ENCODE results near the gene IGF1R. TPM values are rescaled to one million over a fixed set of nuclear protein-coding genes. Genes with fewer than 3 reads are reported as not detected.

The IGF1R gene
- total RNA-seq, 1 experiment from 2014 or later = 3.8 TPM

GRCh38 chr15:98713585-98714001, 65.3 kb downstream of the IGF1R start:
- Histone ChIP-seq H3K36me3 (ENCODE audit: low read depth, low read length) (no peaks in the 10 kb centered on the region), H3K27me3 (ENCODE audit: low read length) (no peaks in the 10 kb centered on the region), H3K9ac (ENCODE audit: low read length) (no peak overlapping the region), H3K4me3 (ENCODE audit: low read length) (no peak overlapping the region), H3K79me2 (ENCODE audit: low read length) (peaks cover 28% of the 10 kb centered on the region), H3F3A (ENCODE audit: low read length, unreplicated experiment) (no peaks in the 10 kb centered on the region), H4K20me1 (ENCODE audit: low read length) (no peaks in the 10 kb centered on the region), H3K4me1 (ENCODE audit: insufficient read depth, low read length) (peaks cover 12% of the 10 kb centered on the region), H3K4me2 (ENCODE audit: low read length) (peak overlapping the region; percentile 46), H3K9me2 (replicated peaks; ENCODE audit: low read length) (no peaks in the 10 kb centered on the region), H2AFZ (ENCODE audit: low read length) (0 out of 2 replicates have a peak overlapping the region, but pooled peaks have one; percentile 32), H3K9me3 (ENCODE audit: low read length) (no peaks in the 10 kb centered on the region), H3K27ac (ENCODE audit: low read length) (peak overlapping the region; percentile 49)
- ATAC-seq (peak; percentile 66), DNase-seq (peak; percentile 46)
- no TSS peak for BruUV-seq (replicated peaks)
- TF ChIP-seq, protein P1, sequence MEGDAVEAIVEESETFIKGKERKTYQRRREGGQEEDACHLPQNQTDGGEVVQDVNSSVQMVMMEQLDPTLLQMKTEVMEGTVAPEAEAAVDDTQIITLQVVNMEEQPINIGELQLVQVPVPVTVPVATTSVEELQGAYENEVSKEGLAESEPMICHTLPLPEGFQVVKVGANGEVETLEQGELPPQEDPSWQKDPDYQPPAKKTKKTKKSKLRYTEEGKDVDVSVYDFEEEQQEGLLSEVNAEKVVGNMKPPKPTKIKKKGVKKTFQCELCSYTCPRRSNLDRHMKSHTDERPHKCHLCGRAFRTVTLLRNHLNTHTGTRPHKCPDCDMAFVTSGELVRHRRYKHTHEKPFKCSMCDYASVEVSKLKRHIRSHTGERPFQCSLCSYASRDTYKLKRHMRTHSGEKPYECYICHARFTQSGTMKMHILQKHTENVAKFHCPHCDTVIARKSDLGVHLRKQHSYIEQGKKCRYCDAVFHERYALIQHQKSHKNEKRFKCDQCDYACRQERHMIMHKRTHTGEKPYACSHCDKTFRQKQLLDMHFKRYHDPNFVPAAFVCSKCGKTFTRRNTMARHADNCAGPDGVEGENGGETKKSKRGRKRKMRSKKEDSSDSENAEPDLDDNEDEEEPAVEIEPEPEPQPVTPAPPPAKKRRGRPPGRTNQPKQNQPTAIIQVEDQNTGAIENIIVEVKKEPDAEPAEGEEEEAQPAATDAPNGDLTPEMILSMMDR (conservative IDR thresholded peaks at IDR 0.05; ENCODE audit: low read depth, low read length) = no peak
- TF ChIP-seq EZH2 (IDR thresholded peaks at IDR 0.05; ENCODE audit: low read length, unreplicated experiment) = no peak
- TF ChIP-seq EZH2phosphoT487 (IDR thresholded peaks at IDR 0.05; ENCODE audit: borderline replicate concordance, low read length) = no peak
- intact Hi-C loops (cut with micrococcal nuclease) = no loop called here
- ChIA-PET CTCF (no interaction called here), POLR2A (ENCODE audit: unreplicated experiment) (no interaction called here)

GRCh38 chr15:98714922-98715321, 66.6 kb downstream of the IGF1R start:
- H3K9ac ChIP-seq (ENCODE audit: low read length) = no peak overlapping the region
- intact Hi-C loops (cut with micrococcal nuclease) = no loop called here
- no peaks in the 10 kb centered on the region for H3K9me2 ChIP-seq (replicated peaks; ENCODE audit: low read length)
- no peak for DNase-seq
- peaks cover 30% of the 10 kb centered on the region for H3K79me2 ChIP-seq (ENCODE audit: low read length)
- no peaks in the 10 kb centered on the region for H4K20me1 ChIP-seq (ENCODE audit: low read length)
- no peaks in the 10 kb centered on the region for H3K36me3 ChIP-seq (ENCODE audit: low read depth, low read length)
- no peaks in the 10 kb centered on the region for H3K9me3 ChIP-seq (ENCODE audit: low read length)
- no peak overlapping the region for H3K27ac ChIP-seq (ENCODE audit: low read length)
- ChIA-PET POLR2A (ENCODE audit: unreplicated experiment) (no interaction called here), CTCF (no interaction called here)
- no peak overlapping the region for H2AFZ ChIP-seq (ENCODE audit: low read length)
- no TSS peak for BruUV-seq (replicated peaks)
- TF ChIP-seq EZH2 (IDR thresholded peaks at IDR 0.05; ENCODE audit: low read length, unreplicated experiment) = no peak
- TF ChIP-seq EZH2phosphoT487 (IDR thresholded peaks at IDR 0.05; ENCODE audit: borderline replicate concordance, low read length) = no peak
- TF ChIP-seq, protein P1 (conservative IDR thresholded peaks at IDR 0.05; ENCODE audit: low read depth, low read length) = no peak
- H3K4me1 ChIP-seq (ENCODE audit: insufficient read depth, low read length) = peaks cover 12% of the 10 kb centered on the region
- ATAC-seq = no peak
- no peak overlapping the region for H3K4me3 ChIP-seq (ENCODE audit: low read length)
- no peaks in the 10 kb centered on the region for H3K27me3 ChIP-seq (ENCODE audit: low read length)
- no peaks in the 10 kb centered on the region for H3F3A ChIP-seq (ENCODE audit: low read length, unreplicated experiment)
- no peak overlapping the region for H3K4me2 ChIP-seq (ENCODE audit: low read length)

GRCh38 chr15:98715401-98715800, 67.1 kb downstream of the IGF1R start:
- H3K4me2 ChIP-seq (ENCODE audit: low read length) = no peak overlapping the region
- no peaks in the 10 kb centered on the region for H3K27me3 ChIP-seq (ENCODE audit: low read length)
- no peak overlapping the region for H2AFZ ChIP-seq (ENCODE audit: low read length)
- H3K27ac ChIP-seq (ENCODE audit: low read length) = no peak overlapping the region
- ChIA-PET CTCF (no interaction called here), POLR2A (ENCODE audit: unreplicated experiment) (no interaction called here)
- no peaks in the 10 kb centered on the region for H3K36me3 ChIP-seq (ENCODE audit: low read depth, low read length)
- ATAC-seq (no peak), DNase-seq (no peak)
- H4K20me1 ChIP-seq (ENCODE audit: low read length) = no peaks in the 10 kb centered on the region
- no peaks in the 10 kb centered on the region for H3K9me3 ChIP-seq (ENCODE audit: low read length)
- BruUV-seq (replicated peaks) = no TSS peak
- no peaks in the 10 kb centered on the region for H3K9me2 ChIP-seq (replicated peaks; ENCODE audit: low read length)
- no peak overlapping the region for H3K4me3 ChIP-seq (ENCODE audit: low read length)
- no peaks in the 10 kb centered on the region for H3F3A ChIP-seq (ENCODE audit: low read length, unreplicated experiment)
- TF ChIP-seq, protein P1 (conservative IDR thresholded peaks at IDR 0.05; ENCODE audit: low read depth, low read length) = no peak
- no peak for TF ChIP-seq EZH2 (IDR thresholded peaks at IDR 0.05; ENCODE audit: low read length, unreplicated experiment)
- TF ChIP-seq EZH2phosphoT487 (IDR thresholded peaks at IDR 0.05; ENCODE audit: borderline replicate concordance, low read length) = no peak
- peaks cover 12% of the 10 kb centered on the region for H3K4me1 ChIP-seq (ENCODE audit: insufficient read depth, low read length)
- peaks cover 30% of the 10 kb centered on the region for H3K79me2 ChIP-seq (ENCODE audit: low read length)
- intact Hi-C loops (cut with micrococcal nuclease) = no loop called here
- no peak overlapping the region for H3K9ac ChIP-seq (ENCODE audit: low read length)
